GM18511 (cell line): ENCODE data around the gene MGA.
A peak's percentile ranks its signal among the peaks of the same experiment; 100 is the strongest.

ENCODE experiments used
- ATAC-seq: cut with Tn5 transposase; IDR thresholded peaks from one replicate; pipeline ENCODE4 v1.9.1; 2021; ENCODE audit warnings: mild to moderate bottlenecking, moderate library complexity; ENCODE audit not compliant: unreplicated experiment

The MGA gene

DNA sequence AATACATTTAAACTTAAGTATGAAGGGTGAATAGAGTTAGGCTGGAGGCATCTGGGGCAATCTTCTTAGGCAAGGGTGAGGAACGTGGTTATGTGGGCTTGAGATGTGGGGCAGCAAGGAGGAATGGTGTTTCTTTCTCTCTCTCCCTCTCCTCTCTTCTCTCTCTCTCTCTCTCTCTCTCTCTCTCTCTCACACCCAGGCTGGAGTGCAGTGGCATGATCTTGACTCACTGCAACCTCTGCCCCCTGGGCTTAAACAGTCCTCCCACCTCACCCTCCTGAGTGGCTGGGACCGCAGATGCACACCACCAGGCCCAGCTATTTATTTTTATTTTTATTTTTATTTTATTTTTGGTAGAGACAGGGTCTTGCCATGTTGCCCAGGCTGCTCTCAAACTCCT is 4.0 kb upstream of the MGA start:
- ATAC-seq = no peak

GRCh38 chr15:41658689-41659088 is 1.5 kb upstream of the MGA start:
- no peak for ATAC-seq

- no peak for ATAC-seq
These were observed 1.0 kb upstream of the MGA start for GRCh38 chr15:41659190-41659589.

GRCh38 chr15:41659855-41660234 is 360 bp upstream of the MGA start:
- no peak for ATAC-seq

- no peak for ATAC-seq
These were observed 893 bp downstream of the MGA start for GRCh38 chr15:41661078-41661517.

GRCh38 chr15:41661518-41662225 is 1.5 kb downstream of the MGA start:
- peak; percentile 55 for ATAC-seq

- no peak for ATAC-seq
These were observed 6.2 kb downstream of the MGA start for GRCh38 chr15:41666353-41666920.

GRCh38 chr15:41669701-41670100 is 9.5 kb downstream of the MGA start:
- ATAC-seq = no peak

DNA sequence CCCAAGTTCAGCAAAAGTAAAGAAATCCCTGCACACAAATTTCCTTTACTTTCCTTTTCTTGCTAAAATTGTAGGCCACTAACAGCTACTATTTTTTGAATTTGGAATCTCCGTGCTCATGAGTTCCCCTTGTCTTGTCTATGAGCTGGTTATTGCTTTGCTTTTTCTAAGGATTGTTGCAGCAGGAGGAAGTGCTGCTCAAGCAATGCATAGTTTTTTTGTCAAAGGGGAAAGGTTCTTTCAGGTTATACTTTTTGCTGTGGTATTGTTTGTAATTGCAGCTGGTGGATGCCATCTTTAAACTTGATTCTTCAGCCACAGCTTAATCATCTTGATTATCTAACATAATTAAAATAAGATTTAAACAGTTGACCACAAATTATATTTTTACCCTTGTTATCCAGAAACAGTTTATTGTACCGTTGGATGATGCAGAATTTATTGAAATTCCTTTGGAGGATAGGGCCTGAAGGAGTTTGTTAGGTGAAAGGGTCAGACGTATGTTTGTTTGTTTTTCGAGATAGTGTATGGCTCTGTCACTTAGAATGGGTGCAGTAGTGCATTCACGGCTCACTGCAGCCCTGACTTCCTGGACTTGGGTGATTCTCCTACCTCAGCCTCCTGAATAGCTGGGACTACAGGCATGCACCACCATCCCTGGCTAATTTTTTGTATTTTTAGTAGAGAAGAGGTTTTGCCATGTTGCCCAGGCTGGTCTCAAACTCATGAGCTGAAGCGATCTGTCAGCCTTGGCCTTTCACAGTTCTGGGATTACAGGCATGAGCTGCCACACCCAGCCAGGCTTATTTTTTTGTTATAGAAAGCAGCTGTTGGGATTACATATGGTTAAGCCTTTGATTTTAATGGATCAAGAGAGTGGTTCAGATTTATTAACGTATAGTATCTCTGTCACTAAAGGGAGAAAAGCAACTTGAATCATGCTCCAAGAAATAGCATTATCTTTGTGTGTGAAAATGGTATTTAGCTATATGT is 11.7 kb downstream of the MGA start:
- no peak for ATAC-seq

DNA sequence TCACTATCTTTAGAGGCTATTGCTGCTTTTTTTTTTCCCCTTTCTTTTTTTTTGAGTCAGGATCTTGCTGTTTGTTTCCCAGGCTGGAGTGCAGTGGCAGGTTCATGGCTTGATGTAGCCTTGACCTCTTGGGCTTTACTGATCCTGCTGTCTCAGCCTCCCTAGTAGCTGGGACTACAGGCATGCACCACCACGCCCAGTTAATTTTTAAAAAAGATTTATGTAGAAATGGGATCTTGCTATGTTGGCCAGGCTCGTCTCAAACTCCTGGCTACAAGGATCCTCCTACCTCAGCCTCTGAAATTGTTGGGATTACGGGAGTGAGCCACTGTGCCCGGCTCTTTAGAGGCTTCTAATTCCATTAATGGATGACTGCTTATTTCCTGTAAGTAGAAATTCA is 15.1 kb downstream of the MGA start:
- ATAC-seq = no peak

DNA sequence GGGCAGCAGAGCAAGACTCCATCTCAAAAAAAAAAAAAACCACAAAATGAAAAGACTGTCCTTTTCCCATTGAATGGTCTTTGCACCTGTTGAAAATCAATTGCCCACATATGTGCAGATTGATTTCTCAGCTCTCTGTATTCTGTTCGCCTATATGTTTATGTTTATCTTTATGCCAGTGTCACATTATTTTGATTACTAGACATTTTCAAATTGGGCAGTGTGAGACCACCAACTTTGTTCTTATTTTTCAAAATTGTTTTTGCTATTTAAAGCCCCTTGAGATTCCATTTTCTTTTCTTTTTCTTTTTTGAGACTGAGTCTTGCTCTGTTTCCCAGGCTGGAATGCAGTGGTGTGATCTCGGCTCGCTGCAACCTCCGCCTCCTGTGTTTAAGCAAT is 18.5 kb downstream of the MGA start:
- ATAC-seq = no peak

DNA sequence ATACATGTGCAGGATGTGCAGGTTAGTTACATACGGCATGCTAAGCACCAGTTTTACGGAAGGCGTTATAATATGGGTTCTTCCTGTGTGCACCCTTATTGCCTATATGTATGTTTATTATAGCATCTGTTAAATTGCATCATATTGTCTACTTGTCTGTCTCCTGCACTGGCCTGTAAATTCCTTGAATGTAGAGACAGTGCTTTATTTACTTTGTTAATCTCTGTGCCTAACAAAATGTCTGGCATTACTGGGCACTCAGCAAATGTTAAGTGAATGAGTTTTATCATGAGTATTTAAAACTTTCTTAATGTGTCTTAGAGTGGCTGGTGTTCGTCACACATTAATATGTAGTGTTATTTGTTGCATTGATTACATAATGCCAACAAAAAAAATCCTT is 23.8 kb downstream of the MGA start:
- no peak for ATAC-seq

DNA sequence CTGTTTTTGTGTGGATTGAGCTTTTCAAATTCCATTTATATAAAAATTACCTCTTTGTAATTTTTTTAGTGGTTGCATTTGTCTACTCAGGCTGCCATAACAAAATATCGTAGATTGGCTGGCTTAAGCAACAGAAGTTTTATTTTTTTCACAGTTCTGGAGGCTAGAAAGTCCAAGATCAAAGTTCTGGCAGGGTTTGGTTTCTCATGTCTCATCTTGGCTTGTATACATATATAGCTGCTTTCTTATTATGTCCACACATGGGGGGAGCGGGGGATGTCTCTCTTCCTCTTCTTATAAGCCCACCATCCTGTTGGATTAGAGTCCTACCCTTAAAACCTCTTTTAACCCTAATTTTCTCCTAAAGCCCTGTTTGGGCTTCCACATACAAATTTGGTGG is 28.5 kb downstream of the MGA start:
- no peak for ATAC-seq

DNA sequence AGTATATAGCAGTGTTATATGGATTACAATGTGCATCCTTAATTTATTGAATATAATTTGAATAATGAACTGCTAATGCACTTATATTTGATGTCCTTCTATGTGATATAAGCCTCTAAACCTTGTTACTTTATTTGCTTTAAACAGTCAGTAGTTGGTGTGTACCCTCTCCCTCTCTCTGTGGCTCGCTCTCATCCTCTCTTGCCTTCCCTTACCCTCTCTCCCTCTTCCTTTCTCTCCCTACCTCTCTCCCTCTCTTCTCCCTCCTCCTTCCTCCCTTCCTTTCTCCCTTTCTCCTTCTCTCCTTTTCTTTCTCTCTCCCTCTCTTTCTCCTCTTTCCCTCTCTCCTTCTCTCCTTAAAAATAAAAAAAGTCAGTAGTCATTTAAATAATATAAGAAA is 28.9 kb downstream of the MGA start:
- no peak for ATAC-seq

DNA sequence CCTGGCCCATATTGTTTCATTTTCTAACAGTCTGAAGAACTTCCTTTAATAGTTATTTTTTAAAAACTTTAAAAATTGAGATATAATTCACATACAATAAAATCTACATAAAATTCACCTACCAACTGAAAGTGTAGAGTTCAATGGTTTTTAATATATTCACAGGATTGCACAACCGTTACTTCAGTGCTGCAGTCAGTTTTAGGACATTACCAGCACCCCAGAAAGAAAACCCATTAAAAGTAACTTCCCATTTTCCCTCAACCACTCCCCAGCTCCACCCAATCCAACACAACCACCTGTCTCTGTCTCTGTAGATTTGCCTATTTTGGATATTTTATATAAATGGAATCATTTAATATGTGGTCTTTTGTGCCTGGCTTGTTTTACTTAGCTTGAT is 29.6 kb downstream of the MGA start:
- no peak for ATAC-seq

GRCh38 chr15:41690636-41691035 is 30.4 kb downstream of the MGA start:
- no peak for ATAC-seq

DNA sequence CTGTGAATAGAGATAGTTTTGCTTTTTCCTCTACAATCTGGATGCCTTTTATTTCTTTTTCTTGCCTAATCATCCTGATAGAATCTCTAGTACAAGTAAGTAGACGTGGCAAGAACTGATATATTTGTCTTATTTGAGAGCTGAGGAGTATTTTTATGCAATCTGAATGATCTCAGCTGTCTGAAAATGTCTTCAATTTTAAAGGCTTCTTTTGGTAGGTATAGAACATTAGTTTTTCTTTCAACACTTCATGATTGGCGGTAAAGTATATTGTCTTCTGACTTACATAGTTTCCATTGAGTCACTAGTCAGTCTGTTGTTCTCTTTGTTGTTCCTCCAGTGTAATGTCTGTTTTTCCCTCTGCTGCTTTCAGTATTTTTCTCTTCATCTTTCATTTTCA is 31.3 kb downstream of the MGA start:
- no peak for ATAC-seq

GRCh38 chr15:41692049-41692448 is 31.8 kb downstream of the MGA start:
- no peak for ATAC-seq

DNA sequence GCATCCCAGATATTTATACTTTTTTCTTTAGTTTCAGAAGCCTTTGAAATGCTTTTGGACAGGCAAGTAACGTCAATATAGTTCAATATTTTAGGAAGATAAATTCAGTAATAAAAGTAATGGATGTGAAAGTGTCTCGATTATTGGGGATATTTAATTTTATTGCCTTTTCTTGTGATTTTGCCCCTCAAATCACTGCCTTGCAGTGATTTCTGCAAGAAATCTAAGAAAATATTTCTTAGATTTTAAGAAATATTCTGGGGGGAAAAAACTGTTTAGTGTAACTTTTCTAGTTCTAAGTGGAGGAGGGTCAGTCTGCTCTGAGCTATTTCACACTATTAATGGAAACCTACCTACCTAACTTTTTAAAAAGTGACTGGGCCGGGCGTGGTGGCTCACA is 33.6 kb downstream of the MGA start:
- ATAC-seq = no peak

GRCh38 chr15:41695750-41696436 is 35.7 kb downstream of the MGA start:
- ATAC-seq = peak; percentile 77

- no peak for ATAC-seq
These were observed 38.6 kb downstream of the MGA start for GRCh38 chr15:41698779-41699178.
